Neural progenitor cell (in vitro differentiated cells): ENCODE measurements around the gene PRTFDC1.

ENCODE experiments used
- CTCF ChIP-seq: fragments of 200-600 bp; sonication (generic); IDR thresholded peaks from 2 replicates; pipeline ENCODE4 v1.5.1; 2017; ENCODE audit warnings: antibody characterized with exemption, mild to moderate bottlenecking
- EZH2 ChIP-seq: fragments of 200-600 bp; sonication (generic); IDR thresholded peaks from 2 replicates; pipeline ENCODE4 v1.6.1; 2017; ENCODE audit warnings: antibody characterized with exemption, mild to moderate bottlenecking, moderate library complexity
- EZH2phosphoT487 ChIP-seq: fragments of 200-600 bp; sonication (generic); IDR thresholded peaks from 2 replicates; pipeline ENCODE4 v1.6.1; 2017; ENCODE audit warnings: antibody characterized with exemption

GRCh38 chr10:24992512-24993133 is 40.2 kb upstream of the PRTFDC1 start:
- TF ChIP-seq CTCF (no peak), EZH2 (no peak), EZH2phosphoT487 (no peak)
